GM23338 (cell line): ENCODE data around the gene GGT5. TPM values are rescaled to one million over a fixed set of nuclear protein-coding genes. Genes with fewer than 3 reads are reported as not detected.

Experiments
- ATAC-seq: fragments of 200-7000 bp; cut with Tn5 transposase; 3 replicates; pipeline ENCODE4 v1.9.1; 2020
- DNase-seq: peaks from one replicate; pipeline ENCODE4 v3.0.0-alpha.2; 2015; ENCODE audit warnings: low spot score
- H2AFZ ChIP-seq: fragments of 200-600 bp; sonication (generic); 2 replicates; pipeline ENCODE4 v1.8.0; 2016; ENCODE audit warnings: antibody characterized with exemption, mild to moderate bottlenecking, moderate library complexity
- H3F3A ChIP-seq: fragments of 200-600 bp; sonication (generic); replicated peaks from 2 replicates; pipeline ENCODE4 v1.8.0; 2017; ENCODE audit warnings: antibody characterized with exemption, mixed run types, low read depth
- H3K27ac ChIP-seq: fragments of 200-600 bp; sonication (generic); 2 replicates; pipeline ENCODE4 v1.6.1; 2016; ENCODE audit warnings: low read depth
- H3K27me3 ChIP-seq: fragments of 200-600 bp; sonication (generic); 2 replicates; pipeline ENCODE4 v1.8.0; 2016; ENCODE audit warnings: mild to moderate bottlenecking, mixed run types, moderate library complexity; ENCODE audit not compliant: insufficient read depth
- H3K36me3 ChIP-seq: fragments of 200-600 bp; sonication (generic); 2 replicates; pipeline ENCODE4 v1.8.0; 2016; ENCODE audit warnings: mild to moderate bottlenecking; ENCODE audit not compliant: insufficient read depth
- H3K4me1 ChIP-seq: fragments of 200-600 bp; sonication (generic); 2 replicates; pipeline ENCODE4 v1.8.0; 2016; ENCODE audit warnings: mild to moderate bottlenecking, moderate library complexity; ENCODE audit not compliant: insufficient read depth
- H3K4me2 ChIP-seq: fragments of 200-600 bp; sonication (generic); 2 replicates; pipeline ENCODE4 v1.7.1; 2017; ENCODE audit warnings: mixed run types
- H3K4me3 ChIP-seq: fragments of 200-600 bp; sonication (generic); 2 replicates; pipeline ENCODE4 v1.6.1; 2016; ENCODE audit warnings: mixed run types
- H3K79me2 ChIP-seq: fragments of 200-600 bp; sonication (generic); replicated peaks from 2 replicates; pipeline ENCODE4 v1.8.0; 2017; ENCODE audit warnings: mild to moderate bottlenecking; ENCODE audit not compliant: insufficient read depth
- H3K9me2 ChIP-seq: fragments of 200-600 bp; sonication (generic); 2 replicates; pipeline ENCODE4 v1.8.0; 2017; ENCODE audit not compliant: insufficient read depth
- H4K20me1 ChIP-seq: fragments of 200-600 bp; sonication (generic); replicated peaks from 2 replicates; pipeline ENCODE4 v1.8.0; 2017; ENCODE audit warnings: mild to moderate bottlenecking; ENCODE audit not compliant: insufficient read depth
- H3K27ac Mint-ChIP-seq: 2 replicates; pipeline ENCODE4 v1.8.0; 2020; ENCODE audit warnings: inconsistent platforms, mild to moderate bottlenecking, moderate library complexity, mixed read lengths
- H3K27me3 Mint-ChIP-seq: 3 replicates; pipeline ENCODE4 v1.8.0; 2022; ENCODE audit warnings: low read depth, mild to moderate bottlenecking, moderate library complexity, mixed read lengths, inconsistent platforms; ENCODE audit not compliant: insufficient read depth, poor library complexity
- H3K36me3 Mint-ChIP-seq: 3 replicates; pipeline ENCODE4 v1.8.0; 2021; ENCODE audit warnings: low read depth, mild to moderate bottlenecking, inconsistent platforms, moderate library complexity, mixed read lengths
- H3K4me1 Mint-ChIP-seq: 3 replicates; pipeline ENCODE4 v1.8.0; 2020; ENCODE audit warnings: mild to moderate bottlenecking, inconsistent platforms, mixed read lengths
- H3K4me3 Mint-ChIP-seq: 3 replicates; pipeline ENCODE4 v1.8.0; 2021; ENCODE audit warnings: moderate library complexity, mild to moderate bottlenecking, inconsistent platforms, mixed read lengths
- H3K9me3 Mint-ChIP-seq: 3 replicates; pipeline ENCODE4 v1.8.0; 2020; ENCODE audit warnings: moderate library complexity, mild to moderate bottlenecking, inconsistent platforms, mixed read lengths
- CREB1 ChIP-seq: fragments of 250-450 bp; sonication (Bioruptor Pico); IDR thresholded peaks from 2 replicates; pipeline ENCODE4 v1.5.0; 2020; ENCODE audit warnings: low read depth, mild to moderate bottlenecking, moderate library complexity
- CTCF ChIP-seq, 2 experiments: fragments of 200-600 bp in 1 of 2; sonication (generic) in 1 of 2; conservative IDR thresholded peaks; 2 replicates each; pipeline versions ENCODE4 v1.5.1 to v1.6.1; 2016 to 2017; ENCODE audit warnings: antibody characterized with exemption in 2 of 2, low read depth in 2 of 2, mild to moderate bottlenecking in 2 of 2, moderate library complexity in 1 of 2
- ETS1 ChIP-seq: IDR thresholded peaks from 2 replicates; pipeline ENCODE4 v1.6.1; 2016; ENCODE audit warnings: antibody characterized with exemption
- EZH2 ChIP-seq: fragments of 200-600 bp; sonication (generic); IDR thresholded peaks from one replicate; pipeline ENCODE4 v1.8.0; 2017; ENCODE audit warnings: antibody characterized with exemption, mild to moderate bottlenecking, low read depth; ENCODE audit not compliant: unreplicated experiment
- EZH2phosphoT487 ChIP-seq: fragments of 200-600 bp; sonication (generic); IDR thresholded peaks from one replicate; pipeline ENCODE4 v1.8.1; 2018; ENCODE audit warnings: antibody characterized with exemption; ENCODE audit not compliant: unreplicated experiment
- JUNB ChIP-seq: IDR thresholded peaks from one replicate; pipeline ENCODE4 v1.6.1; 2016; ENCODE audit warnings: antibody characterized with exemption; ENCODE audit not compliant: unreplicated experiment
- NANOG ChIP-seq: IDR thresholded peaks from 2 replicates; pipeline ENCODE4 v1.6.1; 2016; ENCODE audit warnings: antibody characterized with exemption, borderline replicate concordance
- POLR2AphosphoS5 ChIP-seq: IDR thresholded peaks from 2 replicates; pipeline ENCODE4 v1.6.1; 2016; ENCODE audit warnings: antibody characterized with exemption, low read depth
- STAT1 ChIP-seq: IDR thresholded peaks from one replicate; pipeline ENCODE4 v1.6.1; 2016; ENCODE audit warnings: antibody characterized with exemption; ENCODE audit not compliant: unreplicated experiment
- ZNF114 ChIP-seq: fragments of 250-450 bp; sonication (Bioruptor Pico); IDR thresholded peaks from 2 replicates; pipeline ENCODE4 v1.5.0; 2020; ENCODE audit warnings: mild to moderate bottlenecking, moderate library complexity
- ZNF331 ChIP-seq: fragments of 250-450 bp; sonication (Bioruptor Pico); IDR thresholded peaks from 2 replicates; pipeline ENCODE4 v1.5.0; 2020; ENCODE audit warnings: low read depth, mild to moderate bottlenecking, moderate library complexity
- polyA plus RNA-seq: library from polyadenylated mRNA; unstranded; fragments of >200 nt; fragmentation: Nextera tagmentation; extraction: Ambion mirVana; gene quantifications from 2 replicates; pipeline ENCODE4 v1.2.1, GENCODE V29; 2016
- total RNA-seq: library from RNA; depleted of rRNA; stranded (reverse); fragments of >200 nt; shearing (Covaris generic); gene quantifications from 2 replicates; pipeline ENCODE4 v1.2.3, GENCODE V29; 2014
- TF ChIP-seq, protein P1 (sequence below): fragments of 250-450 bp; sonication (Bioruptor Pico); IDR thresholded peaks from 2 replicates; pipeline ENCODE4 v1.5.0; 2020; ENCODE audit warnings: mild to moderate bottlenecking, moderate library complexity
- TF ChIP-seq, protein P2 (sequence below): IDR thresholded peaks from one replicate; pipeline ENCODE4 v1.6.1; 2018; ENCODE audit warnings: antibody characterized with exemption; ENCODE audit not compliant: unreplicated experiment

Gene GGT5
- total and polyA plus RNA-seq, 2 experiments from 2014 or later: not detected

GRCh38 chr22:24217384-24217783 is 27.5 kb downstream of the GGT5 start:
- Histone ChIP-seq H3K36me3 (no peaks in the 10 kb centered on the region), H3K27me3 (no peaks in the 10 kb centered on the region), H3K27ac (no peak overlapping the region), H3F3A (no peaks in the 10 kb centered on the region), H3K4me2 (no peak overlapping the region), H3K4me3 (no peak overlapping the region), H3K4me1 (no peaks in the 10 kb centered on the region), H3K9me2 (no peaks in the 10 kb centered on the region), H4K20me1 (no peaks in the 10 kb centered on the region), H3K79me2 (no peaks in the 10 kb centered on the region), H2AFZ (no peak overlapping the region)
- no peaks in the 10 kb centered on the region for H3K9me3 Mint-ChIP-seq
- TF ChIP-seq EZH2phosphoT487 (no peak), CTCF (conservative IDR thresholded peaks at IDR 0.05; ENCODE audit: low read depth in 2 of 2) (no peak), POLR2AphosphoS5 (no peak), ZNF331 (CRISPR knock-in tag) (no peak), ZNF114 (CRISPR knock-in tag) (no peak), CREB1 (CRISPR knock-in tag) (no peak), STAT1 (no peak), ETS1 (no peak), EZH2 (no peak), NANOG (no peak), JUNB (no peak)
- TF ChIP-seq, protein P1, sequence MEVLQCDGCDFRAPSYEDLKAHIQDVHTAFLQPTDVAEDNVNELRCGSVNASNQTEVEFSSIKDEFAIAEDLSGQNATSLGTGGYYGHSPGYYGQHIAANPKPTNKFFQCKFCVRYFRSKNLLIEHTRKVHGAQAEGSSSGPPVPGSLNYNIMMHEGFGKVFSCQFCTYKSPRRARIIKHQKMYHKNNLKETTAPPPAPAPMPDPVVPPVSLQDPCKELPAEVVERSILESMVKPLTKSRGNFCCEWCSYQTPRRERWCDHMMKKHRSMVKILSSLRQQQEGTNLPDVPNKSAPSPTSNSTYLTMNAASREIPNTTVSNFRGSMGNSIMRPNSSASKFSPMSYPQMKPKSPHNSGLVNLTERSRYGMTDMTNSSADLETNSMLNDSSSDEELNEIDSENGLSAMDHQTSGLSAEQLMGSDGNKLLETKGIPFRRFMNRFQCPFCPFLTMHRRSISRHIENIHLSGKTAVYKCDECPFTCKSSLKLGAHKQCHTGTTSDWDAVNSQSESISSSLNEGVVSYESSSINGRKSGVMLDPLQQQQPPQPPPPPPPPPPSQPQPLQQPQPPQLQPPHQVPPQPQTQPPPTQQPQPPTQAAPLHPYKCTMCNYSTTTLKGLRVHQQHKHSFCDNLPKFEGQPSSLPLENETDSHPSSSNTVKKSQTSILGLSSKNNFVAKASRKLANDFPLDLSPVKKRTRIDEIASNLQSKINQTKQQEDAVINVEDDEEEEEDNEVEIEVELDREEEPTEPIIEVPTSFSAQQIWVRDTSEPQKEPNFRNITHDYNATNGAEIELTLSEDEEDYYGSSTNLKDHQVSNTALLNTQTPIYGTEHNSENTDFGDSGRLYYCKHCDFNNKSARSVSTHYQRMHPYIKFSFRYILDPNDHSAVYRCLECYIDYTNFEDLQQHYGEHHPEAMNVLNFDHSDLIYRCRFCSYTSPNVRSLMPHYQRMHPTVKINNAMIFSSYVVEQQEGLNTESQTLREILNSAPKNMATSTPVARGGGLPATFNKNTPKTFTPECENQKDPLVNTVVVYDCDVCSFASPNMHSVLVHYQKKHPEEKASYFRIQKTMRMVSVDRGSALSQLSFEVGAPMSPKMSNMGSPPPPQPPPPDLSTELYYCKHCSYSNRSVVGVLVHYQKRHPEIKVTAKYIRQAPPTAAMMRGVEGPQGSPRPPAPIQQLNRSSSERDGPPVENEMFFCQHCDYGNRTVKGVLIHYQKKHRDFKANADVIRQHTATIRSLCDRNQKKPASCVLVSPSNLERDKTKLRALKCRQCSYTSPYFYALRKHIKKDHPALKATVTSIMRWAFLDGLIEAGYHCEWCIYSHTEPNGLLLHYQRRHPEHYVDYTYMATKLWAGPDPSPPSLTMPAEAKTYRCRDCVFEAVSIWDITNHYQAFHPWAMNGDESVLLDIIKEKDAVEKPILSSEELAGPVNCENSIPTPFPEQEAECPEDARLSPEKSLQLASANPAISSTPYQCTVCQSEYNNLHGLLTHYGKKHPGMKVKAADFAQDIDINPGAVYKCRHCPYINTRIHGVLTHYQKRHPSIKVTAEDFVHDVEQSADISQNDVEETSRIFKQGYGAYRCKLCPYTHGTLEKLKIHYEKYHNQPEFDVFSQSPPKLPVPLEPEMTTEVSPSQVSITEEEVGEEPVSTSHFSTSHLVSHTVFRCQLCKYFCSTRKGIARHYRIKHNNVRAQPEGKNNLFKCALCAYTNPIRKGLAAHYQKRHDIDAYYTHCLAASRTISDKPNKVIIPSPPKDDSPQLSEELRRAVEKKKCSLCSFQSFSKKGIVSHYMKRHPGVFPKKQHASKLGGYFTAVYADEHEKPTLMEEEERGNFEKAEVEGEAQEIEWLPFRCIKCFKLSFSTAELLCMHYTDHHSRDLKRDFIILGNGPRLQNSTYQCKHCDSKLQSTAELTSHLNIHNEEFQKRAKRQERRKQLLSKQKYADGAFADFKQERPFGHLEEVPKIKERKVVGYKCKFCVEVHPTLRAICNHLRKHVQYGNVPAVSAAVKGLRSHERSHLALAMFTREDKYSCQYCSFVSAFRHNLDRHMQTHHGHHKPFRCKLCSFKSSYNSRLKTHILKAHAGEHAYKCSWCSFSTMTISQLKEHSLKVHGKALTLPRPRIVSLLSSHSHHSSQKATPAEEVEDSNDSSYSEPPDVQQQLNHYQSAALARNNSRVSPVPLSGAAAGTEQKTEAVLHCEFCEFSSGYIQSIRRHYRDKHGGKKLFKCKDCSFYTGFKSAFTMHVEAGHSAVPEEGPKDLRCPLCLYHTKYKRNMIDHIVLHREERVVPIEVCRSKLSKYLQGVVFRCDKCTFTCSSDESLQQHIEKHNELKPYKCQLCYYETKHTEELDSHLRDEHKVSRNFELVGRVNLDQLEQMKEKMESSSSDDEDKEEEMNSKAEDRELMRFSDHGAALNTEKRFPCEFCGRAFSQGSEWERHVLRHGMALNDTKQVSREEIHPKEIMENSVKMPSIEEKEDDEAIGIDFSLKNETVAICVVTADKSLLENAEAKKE (CRISPR knock-in tag): no peak
- TF ChIP-seq, protein P2, sequence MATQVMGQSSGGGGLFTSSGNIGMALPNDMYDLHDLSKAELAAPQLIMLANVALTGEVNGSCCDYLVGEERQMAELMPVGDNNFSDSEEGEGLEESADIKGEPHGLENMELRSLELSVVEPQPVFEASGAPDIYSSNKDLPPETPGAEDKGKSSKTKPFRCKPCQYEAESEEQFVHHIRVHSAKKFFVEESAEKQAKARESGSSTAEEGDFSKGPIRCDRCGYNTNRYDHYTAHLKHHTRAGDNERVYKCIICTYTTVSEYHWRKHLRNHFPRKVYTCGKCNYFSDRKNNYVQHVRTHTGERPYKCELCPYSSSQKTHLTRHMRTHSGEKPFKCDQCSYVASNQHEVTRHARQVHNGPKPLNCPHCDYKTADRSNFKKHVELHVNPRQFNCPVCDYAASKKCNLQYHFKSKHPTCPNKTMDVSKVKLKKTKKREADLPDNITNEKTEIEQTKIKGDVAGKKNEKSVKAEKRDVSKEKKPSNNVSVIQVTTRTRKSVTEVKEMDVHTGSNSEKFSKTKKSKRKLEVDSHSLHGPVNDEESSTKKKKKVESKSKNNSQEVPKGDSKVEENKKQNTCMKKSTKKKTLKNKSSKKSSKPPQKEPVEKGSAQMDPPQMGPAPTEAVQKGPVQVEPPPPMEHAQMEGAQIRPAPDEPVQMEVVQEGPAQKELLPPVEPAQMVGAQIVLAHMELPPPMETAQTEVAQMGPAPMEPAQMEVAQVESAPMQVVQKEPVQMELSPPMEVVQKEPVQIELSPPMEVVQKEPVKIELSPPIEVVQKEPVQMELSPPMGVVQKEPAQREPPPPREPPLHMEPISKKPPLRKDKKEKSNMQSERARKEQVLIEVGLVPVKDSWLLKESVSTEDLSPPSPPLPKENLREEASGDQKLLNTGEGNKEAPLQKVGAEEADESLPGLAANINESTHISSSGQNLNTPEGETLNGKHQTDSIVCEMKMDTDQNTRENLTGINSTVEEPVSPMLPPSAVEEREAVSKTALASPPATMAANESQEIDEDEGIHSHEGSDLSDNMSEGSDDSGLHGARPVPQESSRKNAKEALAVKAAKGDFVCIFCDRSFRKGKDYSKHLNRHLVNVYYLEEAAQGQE: no peak
- no peaks in the 10 kb centered on the region for H3K36me3 Mint-ChIP-seq
- H3K4me1 Mint-ChIP-seq: peaks cover 4% of the 10 kb centered on the region; the same call in 1 of the 3 replicates
- ATAC-seq (no peak), DNase-seq (no peak)
- H3K27me3 Mint-ChIP-seq: peaks cover 9% of the 10 kb centered on the region
- H3K4me3 Mint-ChIP-seq: no peak overlapping the region
- H3K27ac Mint-ChIP-seq: no peak overlapping the region
